Peyer's patch (tissue), 4 donors: ENCODE measurements around the gene TMEM183A.

Experiments used
- POLR2A ChIP-seq, 2 donors: fragments of 450-650 bp; IDR thresholded peaks; one replicate each; pipeline ENCODE4 v1.5.1; 2017; ENCODE audit warnings: antibody characterized with exemption in 2 of 2, mild to moderate bottlenecking in 2 of 2, moderate library complexity in 2 of 2
- TF ChIP-seq, protein P1 (sequence below), 6 experiments: fragments of 450-650 bp in 4 of 6; fragments of 200-600 bp in 2 of 6; sonication (generic) in 1 of 6; IDR thresholded peaks; one replicate each; pipeline ENCODE4 v1.5.1; 2017 to 2019; ENCODE audit warnings: antibody characterized with exemption in 6 of 6, mild to moderate bottlenecking in 3 of 6, moderate library complexity in 1 of 6

- TF ChIP-seq POLR2A (IDR thresholded peaks at IDR 0.05) = no peak
- TF ChIP-seq, protein P1, sequence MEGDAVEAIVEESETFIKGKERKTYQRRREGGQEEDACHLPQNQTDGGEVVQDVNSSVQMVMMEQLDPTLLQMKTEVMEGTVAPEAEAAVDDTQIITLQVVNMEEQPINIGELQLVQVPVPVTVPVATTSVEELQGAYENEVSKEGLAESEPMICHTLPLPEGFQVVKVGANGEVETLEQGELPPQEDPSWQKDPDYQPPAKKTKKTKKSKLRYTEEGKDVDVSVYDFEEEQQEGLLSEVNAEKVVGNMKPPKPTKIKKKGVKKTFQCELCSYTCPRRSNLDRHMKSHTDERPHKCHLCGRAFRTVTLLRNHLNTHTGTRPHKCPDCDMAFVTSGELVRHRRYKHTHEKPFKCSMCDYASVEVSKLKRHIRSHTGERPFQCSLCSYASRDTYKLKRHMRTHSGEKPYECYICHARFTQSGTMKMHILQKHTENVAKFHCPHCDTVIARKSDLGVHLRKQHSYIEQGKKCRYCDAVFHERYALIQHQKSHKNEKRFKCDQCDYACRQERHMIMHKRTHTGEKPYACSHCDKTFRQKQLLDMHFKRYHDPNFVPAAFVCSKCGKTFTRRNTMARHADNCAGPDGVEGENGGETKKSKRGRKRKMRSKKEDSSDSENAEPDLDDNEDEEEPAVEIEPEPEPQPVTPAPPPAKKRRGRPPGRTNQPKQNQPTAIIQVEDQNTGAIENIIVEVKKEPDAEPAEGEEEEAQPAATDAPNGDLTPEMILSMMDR (IDR thresholded peaks at IDR 0.05) = no peak
Measured at GRCh38 chr1:203052601-203053000, 45.4 kb downstream of the TMEM183A start.
